WERI-Rb-1 (cell line): ENCODE results near the gene FARP2.
"Not testable (repeated sequence)": the region's sequence is repeated elsewhere in the genome, so short reads cannot be mapped to it uniquely, and the experiment has no call there.

Experiments
- DNase-seq: peaks from one replicate; pipeline ENCODE4 v3.0.0-alpha.2; 2020
- H3K27ac ChIP-seq: fragments of 250-450 bp; sonication (Bioruptor Pico); 2 replicates; pipeline ENCODE4 v1.5.1; 2020; ENCODE audit warnings: mild to moderate bottlenecking, moderate library complexity
- H3K27me3 ChIP-seq: fragments of 250-450 bp; sonication (Bioruptor Pico); 2 replicates; pipeline ENCODE4 v1.5.1; 2021; ENCODE audit warnings: mild to moderate bottlenecking, low read depth, moderate library complexity; ENCODE audit not compliant: insufficient read depth, severe bottlenecking
- H3K36me3 ChIP-seq: fragments of 250-450 bp; sonication (Bioruptor Pico); 2 replicates; pipeline ENCODE4 v1.5.1; 2020; ENCODE audit warnings: mild to moderate bottlenecking, moderate library complexity
- H3K4me3 ChIP-seq: 2 replicates; pipeline ENCODE4 v1.5.1; 2011; ENCODE audit warnings: low read depth, mild to moderate bottlenecking, control low read depth, low read length
- H3K9me3 ChIP-seq: fragments of 250-450 bp; sonication (Bioruptor Pico); 2 replicates; pipeline ENCODE4 v1.5.1; 2021; ENCODE audit warnings: mild to moderate bottlenecking, moderate library complexity; ENCODE audit not compliant: severe bottlenecking
- TF ChIP-seq, protein P1 (sequence below): IDR thresholded peaks from 2 replicates; pipeline ENCODE4 v1.5.1; 2011; ENCODE audit warnings: low read depth, mild to moderate bottlenecking, control low read depth, inconsistent platforms, low read length

FARP2 gene

DNA sequence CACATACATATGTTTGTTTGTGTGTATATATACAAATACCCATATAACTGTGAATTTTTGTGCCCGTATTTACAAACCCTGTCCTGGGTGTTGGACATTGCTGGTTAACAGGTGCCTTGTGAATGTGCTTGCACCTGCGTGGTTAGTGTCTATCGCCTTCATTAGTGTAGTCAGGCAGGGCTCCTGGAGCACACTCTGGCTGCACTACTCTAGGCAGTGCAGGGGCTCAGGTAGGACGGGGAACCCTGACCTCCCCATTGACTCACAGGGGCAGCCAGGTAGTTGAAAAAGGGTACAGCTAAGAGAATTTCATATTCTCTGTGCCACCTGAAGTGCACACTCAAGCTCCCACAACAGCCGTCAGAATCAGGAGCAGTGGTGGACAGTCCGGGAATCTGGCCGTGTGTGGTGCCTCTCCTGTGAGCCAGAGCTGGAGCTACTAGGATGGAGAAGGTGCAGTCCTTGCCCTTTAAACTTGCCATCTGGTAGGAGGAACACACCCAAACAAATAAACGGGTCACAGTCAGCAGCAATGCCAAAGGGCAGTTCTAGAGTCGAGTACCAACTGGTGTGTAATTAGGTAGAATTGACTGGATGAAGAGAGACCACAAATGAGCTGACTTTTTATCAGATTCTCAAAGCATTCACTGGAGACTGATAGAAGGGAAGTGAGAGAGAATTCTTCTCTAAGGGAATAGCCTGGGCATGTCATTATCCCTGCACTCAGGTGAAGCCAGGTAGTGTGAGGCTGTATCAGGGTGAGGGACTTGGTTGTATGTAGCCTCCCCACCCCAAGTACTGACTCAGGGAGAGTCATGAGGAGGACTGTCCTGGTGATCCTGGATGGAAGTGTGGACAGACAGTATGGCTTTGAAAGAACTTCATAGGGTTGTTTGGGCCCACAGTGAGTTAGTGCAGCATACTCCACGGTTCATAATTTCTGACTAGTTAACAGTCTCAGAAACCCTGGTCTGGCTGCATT lies 44.1 kb downstream of the FARP2 start:
- no peak overlapping the region for H3K27ac ChIP-seq
- peaks cover 21% of the 10 kb centered on the region for H3K36me3 ChIP-seq
- H3K27me3 ChIP-seq, result no peaks in the 10 kb centered on the region
- no peaks in the 10 kb centered on the region for H3K9me3 ChIP-seq
- DNase-seq, result no peak
- TF ChIP-seq, protein P1, sequence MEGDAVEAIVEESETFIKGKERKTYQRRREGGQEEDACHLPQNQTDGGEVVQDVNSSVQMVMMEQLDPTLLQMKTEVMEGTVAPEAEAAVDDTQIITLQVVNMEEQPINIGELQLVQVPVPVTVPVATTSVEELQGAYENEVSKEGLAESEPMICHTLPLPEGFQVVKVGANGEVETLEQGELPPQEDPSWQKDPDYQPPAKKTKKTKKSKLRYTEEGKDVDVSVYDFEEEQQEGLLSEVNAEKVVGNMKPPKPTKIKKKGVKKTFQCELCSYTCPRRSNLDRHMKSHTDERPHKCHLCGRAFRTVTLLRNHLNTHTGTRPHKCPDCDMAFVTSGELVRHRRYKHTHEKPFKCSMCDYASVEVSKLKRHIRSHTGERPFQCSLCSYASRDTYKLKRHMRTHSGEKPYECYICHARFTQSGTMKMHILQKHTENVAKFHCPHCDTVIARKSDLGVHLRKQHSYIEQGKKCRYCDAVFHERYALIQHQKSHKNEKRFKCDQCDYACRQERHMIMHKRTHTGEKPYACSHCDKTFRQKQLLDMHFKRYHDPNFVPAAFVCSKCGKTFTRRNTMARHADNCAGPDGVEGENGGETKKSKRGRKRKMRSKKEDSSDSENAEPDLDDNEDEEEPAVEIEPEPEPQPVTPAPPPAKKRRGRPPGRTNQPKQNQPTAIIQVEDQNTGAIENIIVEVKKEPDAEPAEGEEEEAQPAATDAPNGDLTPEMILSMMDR, result no peak
- no peak overlapping the region for H3K4me3 ChIP-seq

DNA sequence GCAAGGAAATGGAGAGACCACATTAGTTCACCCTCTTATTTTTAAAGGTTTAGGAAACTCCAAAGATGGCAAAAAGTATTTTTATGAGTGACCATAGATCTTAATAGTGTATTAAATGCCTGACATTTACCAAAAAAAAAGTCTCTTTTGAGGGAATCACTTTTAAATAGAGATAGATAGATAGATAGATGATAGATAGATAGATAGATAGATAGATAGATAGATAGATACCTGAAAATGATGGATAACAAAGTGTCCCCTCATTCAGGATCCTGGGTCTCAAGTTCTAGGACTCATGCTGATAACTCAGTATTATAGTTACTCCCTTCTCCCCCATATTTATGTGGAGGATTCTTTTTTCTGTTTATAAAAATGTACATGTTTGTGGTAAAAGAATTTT lies 52.8 kb downstream of the FARP2 start:
- Histone ChIP-seq H3K27me3 (no peaks in the 10 kb centered on the region), H3K4me3 (no peak overlapping the region), H3K36me3 (peaks cover 61% of the 10 kb centered on the region), H3K27ac (no peak overlapping the region), H3K9me3 (no peaks in the 10 kb centered on the region)
- TF ChIP-seq, protein P1, result no peak
- no peak for DNase-seq

DNA sequence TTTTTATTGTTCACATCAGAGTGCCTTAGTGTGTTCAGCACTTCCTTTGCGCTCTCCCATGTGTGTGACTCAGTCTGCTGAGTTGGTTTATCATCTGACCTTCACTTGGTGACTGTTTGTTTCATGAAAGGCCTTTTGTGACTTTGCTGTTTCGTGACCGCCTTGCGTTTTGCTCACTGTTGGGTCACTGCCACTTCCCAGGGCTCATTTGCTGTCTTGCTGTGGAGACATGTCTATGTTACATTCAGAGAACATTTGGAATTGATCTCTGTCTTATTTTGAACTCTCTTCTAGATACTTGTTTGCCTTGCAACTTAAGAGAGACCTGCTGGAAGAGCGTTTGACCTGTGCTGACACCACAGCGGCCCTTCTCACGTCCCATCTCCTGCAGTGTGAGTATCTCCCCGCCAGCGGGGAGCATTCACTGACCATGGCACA lies 54.7 kb downstream of the FARP2 start:
- TF ChIP-seq, protein P1, result no peak
- H3K4me3 ChIP-seq, result no peak overlapping the region
- DNase-seq, result no peak
- H3K27ac ChIP-seq, result no peak overlapping the region
- H3K27me3 ChIP-seq, result no peaks in the 10 kb centered on the region
- H3K36me3 ChIP-seq, result peaks cover 68% of the 10 kb centered on the region
- H3K9me3 ChIP-seq, result no peaks in the 10 kb centered on the region

DNA sequence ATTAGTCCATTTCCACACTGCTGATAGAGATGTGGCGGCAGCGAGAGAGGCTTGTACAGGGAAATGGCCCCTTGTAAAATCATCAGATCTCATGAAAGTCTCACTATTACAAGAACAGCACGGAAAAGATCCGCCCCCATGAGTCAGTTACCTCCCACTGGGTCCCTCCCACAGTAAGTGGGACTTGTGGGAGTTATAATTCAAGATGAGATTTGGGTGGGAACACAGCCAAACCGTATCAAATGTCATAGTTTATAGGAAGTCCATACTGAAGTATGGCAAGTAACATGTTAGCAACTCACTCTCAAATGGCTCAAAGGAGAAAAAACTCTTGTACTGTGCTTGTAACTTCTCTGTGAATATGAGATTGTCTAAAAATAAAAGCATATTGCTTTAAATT lies 56.1 kb downstream of the FARP2 start:
- TF ChIP-seq, protein P1, result no peak
- H3K36me3 ChIP-seq, result peaks cover 69% of the 10 kb centered on the region
- no peak overlapping the region for H3K4me3 ChIP-seq
- H3K27ac ChIP-seq, result no peak overlapping the region
- H3K27me3 ChIP-seq, result no peaks in the 10 kb centered on the region
- DNase-seq, result no peak
- H3K9me3 ChIP-seq, result no peaks in the 10 kb centered on the region

DNA sequence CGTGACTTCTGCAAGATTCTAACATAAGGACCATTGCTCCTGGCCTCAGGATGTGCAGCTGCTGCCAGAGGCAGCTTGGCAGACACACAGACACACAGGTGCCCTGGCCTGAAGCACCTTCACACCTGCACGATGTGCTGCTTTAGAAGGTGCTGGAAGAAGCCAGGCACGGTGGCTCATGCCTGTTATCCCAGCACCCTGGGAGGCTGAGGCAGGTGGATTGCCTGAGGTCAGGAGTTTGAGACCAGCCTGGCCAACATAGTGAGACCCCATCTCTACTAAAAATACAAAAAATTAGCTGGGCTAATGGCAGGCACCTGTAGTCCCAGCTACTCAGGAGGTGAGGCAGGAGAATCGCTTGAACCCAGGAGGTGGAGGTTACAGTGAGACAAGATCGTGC lies 57.4 kb downstream of the FARP2 start:
- H3K36me3 ChIP-seq, result peaks cover 73% of the 10 kb centered on the region
- not testable (repeated sequence) for H3K4me3 ChIP-seq, H3K27ac ChIP-seq, H3K27me3 ChIP-seq, H3K9me3 ChIP-seq, DNase-seq

DNA sequence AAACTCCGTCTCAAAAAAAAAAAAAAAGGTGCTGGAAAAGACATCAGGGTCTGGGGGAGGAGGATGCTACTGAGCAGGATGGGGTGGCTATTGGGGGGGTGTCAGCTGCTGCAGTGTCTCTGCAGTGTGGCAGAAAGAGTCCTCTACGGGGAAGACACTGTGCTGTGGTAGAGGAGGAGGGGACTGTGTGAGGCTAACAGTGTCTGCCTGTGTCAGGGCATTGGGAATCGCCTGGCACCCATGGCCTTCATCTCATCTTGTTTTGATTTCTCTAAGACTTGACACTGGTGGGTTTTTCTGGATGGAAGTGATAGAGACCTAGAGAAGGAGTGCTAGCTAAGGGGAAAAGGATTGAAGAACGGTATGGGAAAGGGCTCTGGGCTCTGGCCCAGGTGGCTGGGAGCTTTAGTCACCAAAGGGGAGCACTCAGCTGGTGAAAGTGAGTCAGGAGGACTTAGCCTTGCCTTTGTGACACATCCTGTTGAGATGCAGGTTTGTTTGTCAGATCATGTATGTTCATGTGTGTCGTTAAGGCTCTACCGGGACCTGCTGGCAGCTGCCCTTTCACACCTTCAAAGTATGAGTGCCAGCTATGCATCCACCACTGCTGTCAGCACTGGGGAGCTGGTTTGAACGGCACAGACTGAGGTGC lies 58.0 kb downstream of the FARP2 start:
- TF ChIP-seq, protein P1, result no peak
- H3K27ac ChIP-seq, result no peak overlapping the region
- H3K9me3 ChIP-seq, result no peaks in the 10 kb centered on the region
- no peaks in the 10 kb centered on the region for H3K27me3 ChIP-seq
- peaks cover 74% of the 10 kb centered on the region for H3K36me3 ChIP-seq
- DNase-seq, result no peak
- no peak overlapping the region for H3K4me3 ChIP-seq
